Measurements from ENCODE around the gene MXRA8.

- TF ChIP-seq, protein P1, sequence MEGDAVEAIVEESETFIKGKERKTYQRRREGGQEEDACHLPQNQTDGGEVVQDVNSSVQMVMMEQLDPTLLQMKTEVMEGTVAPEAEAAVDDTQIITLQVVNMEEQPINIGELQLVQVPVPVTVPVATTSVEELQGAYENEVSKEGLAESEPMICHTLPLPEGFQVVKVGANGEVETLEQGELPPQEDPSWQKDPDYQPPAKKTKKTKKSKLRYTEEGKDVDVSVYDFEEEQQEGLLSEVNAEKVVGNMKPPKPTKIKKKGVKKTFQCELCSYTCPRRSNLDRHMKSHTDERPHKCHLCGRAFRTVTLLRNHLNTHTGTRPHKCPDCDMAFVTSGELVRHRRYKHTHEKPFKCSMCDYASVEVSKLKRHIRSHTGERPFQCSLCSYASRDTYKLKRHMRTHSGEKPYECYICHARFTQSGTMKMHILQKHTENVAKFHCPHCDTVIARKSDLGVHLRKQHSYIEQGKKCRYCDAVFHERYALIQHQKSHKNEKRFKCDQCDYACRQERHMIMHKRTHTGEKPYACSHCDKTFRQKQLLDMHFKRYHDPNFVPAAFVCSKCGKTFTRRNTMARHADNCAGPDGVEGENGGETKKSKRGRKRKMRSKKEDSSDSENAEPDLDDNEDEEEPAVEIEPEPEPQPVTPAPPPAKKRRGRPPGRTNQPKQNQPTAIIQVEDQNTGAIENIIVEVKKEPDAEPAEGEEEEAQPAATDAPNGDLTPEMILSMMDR (IDR thresholded peaks at IDR 0.05; ENCODE audit: low read depth, low read length, poor library complexity, severe bottlenecking), result no peak
- no peak for TF ChIP-seq EZH2phosphoT487 (IDR thresholded peaks at IDR 0.05; ENCODE audit: borderline replicate concordance, low read length)
These were observed 2.1 kb downstream of the MXRA8 start for GRCh38 chr1:1356166-1356795.

Measured in DOHH2 (cell line).